Neural cell (in vitro differentiated cells): ENCODE data around the gene FRY. TPM values are rescaled to one million over a fixed set of nuclear protein-coding genes. Genes with fewer than 3 reads are reported as not detected.

ENCODE experiments used
- H2AFZ ChIP-seq: fragments of 200-600, 300-800 bp; sonication (generic), shearing (Covaris generic); 2 replicates; pipeline ENCODE4 v1.6.0; 2014; ENCODE audit warnings: low read depth, mild to moderate bottlenecking, antibody characterized with exemption, low read length, moderate library complexity
- H3F3A ChIP-seq: fragments of 200-600 bp; shearing (Covaris generic); 2 replicates; pipeline ENCODE4 v1.6.1; 2016; ENCODE audit warnings: mild to moderate bottlenecking, moderate library complexity, mixed read lengths, antibody characterized with exemption, low read length; ENCODE audit not compliant: insufficient read depth, poor library complexity, severe bottlenecking
- H3K27ac ChIP-seq: fragments of 200-600, 300-800 bp; sonication (generic), shearing (Covaris generic); 2 replicates; pipeline ENCODE4 v1.5.1; 2014; ENCODE audit warnings: mild to moderate bottlenecking, low read length, moderate library complexity
- H3K27me3 ChIP-seq: fragments of 300-800, 200-600 bp; sonication (generic), shearing (Covaris generic); 2 replicates; pipeline ENCODE4 v1.6.0; 2014; ENCODE audit warnings: mild to moderate bottlenecking, low read depth, low read length, moderate library complexity; ENCODE audit not compliant: insufficient read depth
- H3K36me3 ChIP-seq: fragments of 300-800, 200-600 bp; sonication (generic), shearing (Covaris generic); 2 replicates; pipeline ENCODE4 v1.5.1; 2014; ENCODE audit warnings: mild to moderate bottlenecking, antibody characterized with exemption, low read length, moderate library complexity; ENCODE audit not compliant: insufficient read depth
- H3K4me2 ChIP-seq: fragments of 300-800, 200-600 bp; sonication (generic), shearing (Covaris generic); 2 replicates; pipeline ENCODE4 v1.6.0; 2014; ENCODE audit warnings: mild to moderate bottlenecking, low read length
- H3K4me3 ChIP-seq: fragments of 300-800, 200-600 bp; sonication (generic), shearing (Covaris generic); 2 replicates; pipeline ENCODE4 v1.5.1; 2014; ENCODE audit warnings: mild to moderate bottlenecking, low read length, moderate library complexity
- H3K79me2 ChIP-seq: fragments of 200-600 bp; shearing (Covaris generic); replicated peaks from 2 replicates; pipeline ENCODE4 v1.6.0; 2014; ENCODE audit warnings: mild to moderate bottlenecking, low read length, moderate library complexity; ENCODE audit not compliant: insufficient read depth
- H3K9ac ChIP-seq: fragments of 300-800, 200-600 bp; sonication (generic), shearing (Covaris generic); 2 replicates; pipeline ENCODE4 v1.6.1; 2016; ENCODE audit warnings: mild to moderate bottlenecking, low read length, mixed read lengths
- H3K9me2 ChIP-seq: fragments of 200-600 bp; shearing (Covaris generic); 2 replicates; pipeline ENCODE4 v1.6.1; 2016; ENCODE audit warnings: mild to moderate bottlenecking, low read length, mixed read lengths; ENCODE audit not compliant: insufficient read depth
- H3K9me3 ChIP-seq: fragments of 200-600, 300-800 bp; sonication (generic), shearing (Covaris generic); 2 replicates; pipeline ENCODE4 v1.6.1; 2016; ENCODE audit warnings: mild to moderate bottlenecking, mixed run types, low read length, moderate library complexity, mixed read lengths
- H4K20me1 ChIP-seq: fragments of 200-600 bp; shearing (Covaris generic); 2 replicates; pipeline ENCODE4 v1.6.1; 2016; ENCODE audit warnings: mild to moderate bottlenecking, mixed run types; ENCODE audit not compliant: insufficient read depth
- CTCF ChIP-seq: fragments of 450-650 bp; IDR thresholded peaks from 2 replicates; pipeline ENCODE4 v1.5.1; 2014; ENCODE audit warnings: antibody characterized with exemption, mild to moderate bottlenecking, moderate library complexity; ENCODE audit not compliant: poor library complexity, severe bottlenecking
- EP300 ChIP-seq: fragments of 450-650 bp; conservative IDR thresholded peaks from 2 replicates; pipeline ENCODE4 v1.6.1; 2014; ENCODE audit warnings: antibody characterized with exemption, mild to moderate bottlenecking, moderate library complexity; ENCODE audit not compliant: poor library complexity, severe bottlenecking
- EZH2 ChIP-seq: fragments of 200-600, 300-800 bp; shearing (Covaris generic), sonication (generic); IDR thresholded peaks from 2 replicates; pipeline ENCODE4 v1.6.1; 2014; ENCODE audit warnings: antibody characterized with exemption, low read length, borderline replicate concordance, mild to moderate bottlenecking; ENCODE audit not compliant: insufficient read depth, poor library complexity, severe bottlenecking
- MXI1 ChIP-seq: fragments of 450-650 bp; conservative IDR thresholded peaks from 2 replicates; pipeline ENCODE4 v1.6.1; 2014; ENCODE audit warnings: antibody characterized with exemption, mild to moderate bottlenecking; ENCODE audit not compliant: poor library complexity, severe bottlenecking
- POLR2AphosphoS5 ChIP-seq: IDR thresholded peaks from 2 replicates; pipeline ENCODE4 v1.6.1; 2012
- RAD21 ChIP-seq: fragments of 450-650 bp; conservative IDR thresholded peaks from 2 replicates; pipeline ENCODE4 v1.6.1; 2014; ENCODE audit warnings: antibody characterized with exemption, mild to moderate bottlenecking, moderate library complexity
- REST ChIP-seq: IDR thresholded peaks from 2 replicates; pipeline ENCODE4 v1.6.1; 2012; ENCODE audit warnings: borderline replicate concordance
- SMC3 ChIP-seq: fragments of 450-650 bp; conservative IDR thresholded peaks from 2 replicates; pipeline ENCODE4 v1.6.1; 2014; ENCODE audit warnings: antibody characterized with exemption, mild to moderate bottlenecking, moderate library complexity; ENCODE audit not compliant: poor library complexity
- TAF1 ChIP-seq: IDR thresholded peaks from 2 replicates; pipeline ENCODE4 v1.6.1; 2012; ENCODE audit warnings: low read depth
- polyA plus RNA-seq: library from polyadenylated mRNA; depleted of rRNA; stranded (reverse); fragments of >200 nt; gene quantifications from 2 replicates; pipeline ENCODE4 v1.2.3, GENCODE V29; 2014

The FRY gene
- polyA plus RNA-seq, 1 donor from 2014 or later: 49.3 TPM

DNA sequence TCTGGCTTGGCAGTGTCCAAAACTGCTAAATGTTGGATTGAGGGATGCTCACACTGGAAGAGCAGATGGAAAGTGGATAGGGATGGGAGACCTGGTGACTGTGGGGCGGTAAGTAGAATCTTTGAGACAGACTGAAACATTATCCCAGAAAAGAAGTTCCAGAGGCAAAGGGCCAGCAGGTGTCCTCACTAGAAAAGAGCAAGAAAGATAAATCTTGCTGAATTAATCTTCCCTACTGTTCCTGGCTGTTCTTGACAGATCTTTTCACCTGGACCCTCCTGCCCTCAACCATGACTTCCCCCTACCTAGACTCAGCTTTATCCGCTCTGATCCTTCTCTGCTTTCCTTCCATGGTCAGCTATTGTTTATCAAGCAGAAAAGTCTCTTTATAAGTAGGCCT, 35.0 kb upstream of the FRY start:
- Histone ChIP-seq H3K36me3 (no peaks in the 10 kb centered on the region), H3K9me3 (no peaks in the 10 kb centered on the region), H3K4me2 (no peak overlapping the region), H3K27ac (no peak overlapping the region), H2AFZ (no peak overlapping the region), H3K4me3 (no peak overlapping the region), H3K79me2 (no peaks in the 10 kb centered on the region), H3K9ac (no peak overlapping the region), H3K27me3 (no peaks in the 10 kb centered on the region), H3F3A (no peaks in the 10 kb centered on the region), H4K20me1 (no peaks in the 10 kb centered on the region), H3K9me2 (no peaks in the 10 kb centered on the region)
- no peak for TF ChIP-seq CTCF
- no peak for TF ChIP-seq POLR2AphosphoS5
- no peak for TF ChIP-seq REST
- TF ChIP-seq RAD21: no peak
- TF ChIP-seq MXI1: no peak
- no peak for TF ChIP-seq TAF1
- no peak for TF ChIP-seq EP300
- no peak for TF ChIP-seq EZH2
- TF ChIP-seq SMC3: no peak

DNA sequence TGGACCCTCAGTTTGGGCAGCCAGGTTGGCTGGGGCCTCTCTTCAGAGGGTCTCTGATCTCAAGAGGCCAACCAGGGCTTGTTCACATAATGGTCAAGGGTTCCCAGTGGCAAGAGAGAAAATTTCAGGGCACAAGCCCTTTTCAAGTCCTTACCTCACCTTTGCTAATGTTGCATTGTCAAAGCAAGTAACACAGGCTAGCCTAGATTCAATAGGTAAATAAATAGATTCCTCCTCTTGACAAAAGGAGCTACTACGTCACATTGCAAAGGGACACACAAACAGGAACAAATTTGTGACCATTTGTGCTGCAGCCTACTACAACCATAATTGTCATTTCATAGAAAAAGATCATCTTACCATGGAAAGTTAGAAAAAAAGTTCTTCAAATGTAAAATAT, 33.9 kb upstream of the FRY start:
- Histone ChIP-seq H3K27ac (no peak overlapping the region), H3K9me3 (no peaks in the 10 kb centered on the region), H3K4me2 (no peak overlapping the region), H3K79me2 (no peaks in the 10 kb centered on the region), H3K27me3 (no peaks in the 10 kb centered on the region), H2AFZ (no peak overlapping the region), H3F3A (no peaks in the 10 kb centered on the region), H4K20me1 (no peaks in the 10 kb centered on the region), H3K4me3 (no peak overlapping the region), H3K9ac (no peak overlapping the region), H3K9me2 (no peaks in the 10 kb centered on the region), H3K36me3 (no peaks in the 10 kb centered on the region)
- TF ChIP-seq EP300 (no peak), REST (no peak)
